K562 (cell line): Measurements from ENCODE around the gene MYL6B. TPM values are rescaled to one million over a fixed set of nuclear protein-coding genes. Genes with fewer than 3 reads are reported as not detected.

Source experiments
- CTCFL ChIP-seq: IDR thresholded peaks from 2 replicates; pipeline ENCODE4 v1.6.1; 2011; ENCODE audit warnings: borderline replicate concordance, low read depth, mild to moderate bottlenecking, moderate library complexity, low read length; ENCODE audit not compliant: insufficient read depth, poor library complexity, severe bottlenecking
- CUX1 ChIP-seq: fragments of 200-800 bp; sonication (Bioruptor generic); IDR thresholded peaks from 2 replicates; pipeline ENCODE4 v1.6.1; 2016; ENCODE audit warnings: missing genetic modification characterization, missing compliant biosample characterization
- LARP7 ChIP-seq: fragments of 450-650 bp; IDR thresholded peaks from 2 replicates; pipeline ENCODE4 v1.6.1; 2016
- MAZ ChIP-seq, 2 experiments: fragments of 450-650 bp in 1 of 2; sonication (generic) in 1 of 2; formaldehyde crosslinking; IDR thresholded peaks in 1 of 2; conservative IDR thresholded peaks in 1 of 2; 2 replicates each; pipeline versions ENCODE4 v1.4.0 to v1.5.0; 2020; ENCODE audit warnings: mild to moderate bottlenecking in 1 of 2, missing genetic modification reagents in 1 of 2
- MEIS2 ChIP-seq: fragments of 450-650 bp; IDR thresholded peaks from 2 replicates; pipeline ENCODE4 v1.6.1; 2014; ENCODE audit warnings: mild to moderate bottlenecking; ENCODE audit not compliant: partially characterized antibody
- MITF ChIP-seq: IDR thresholded peaks from 2 replicates; pipeline ENCODE4 v1.6.1; 2014; ENCODE audit warnings: antibody characterized with exemption
- NR2F6 ChIP-seq: fragments of 450-650 bp; formaldehyde crosslinking; IDR thresholded peaks from 2 replicates; pipeline ENCODE4 v1.4.0; 2020; ENCODE audit warnings: mild to moderate bottlenecking
- PPARD ChIP-seq: fragments of 250-450 bp; sonication (Bioruptor Pico); IDR thresholded peaks from 2 replicates; pipeline ENCODE4 v1.8.0; 2022; ENCODE audit warnings: inconsistent platforms, mild to moderate bottlenecking, moderate library complexity
- RBM22 ChIP-seq: fragments of 200-400 bp; formaldehyde crosslinking; IDR thresholded peaks from 2 replicates; pipeline ENCODE4 v1.6.1; 2018; ENCODE audit warnings: low read length, low read depth; ENCODE audit not compliant: poor library complexity, severe bottlenecking
- SAFB ChIP-seq: fragments of 200-400 bp; formaldehyde crosslinking; IDR thresholded peaks from 2 replicates; pipeline ENCODE4 v1.6.1; 2017; ENCODE audit warnings: low read depth, low read length, borderline replicate concordance
- SOX6 ChIP-seq: fragments of 450-650 bp; IDR thresholded peaks from 2 replicates; pipeline ENCODE4 v1.6.1; 2014; ENCODE audit warnings: mild to moderate bottlenecking
- TAF1 ChIP-seq: IDR thresholded peaks from 2 replicates; pipeline ENCODE4 v1.6.1; 2011; ENCODE audit warnings: mild to moderate bottlenecking, low read length, moderate library complexity; ENCODE audit not compliant: insufficient read depth, control insufficient read depth, severe bottlenecking; ENCODE audit errors: extremely low read depth
- ZNF3 ChIP-seq: fragments of 250-450 bp; sonication (Bioruptor Pico); IDR thresholded peaks from 2 replicates; pipeline ENCODE4 v1.5.0; 2021; ENCODE audit warnings: mild to moderate bottlenecking, moderate library complexity
- ZNF717 ChIP-seq: fragments of 250-450 bp; sonication (Bioruptor Pico); IDR thresholded peaks from 2 replicates; pipeline ENCODE4 v1.5.0; 2021
- polyA plus RNA-seq, 8 experiments: library from polyadenylated mRNA; depleted of rRNA in 4 of 8; stranded (reverse) in 5 of 8; unstranded in 3 of 8; fragments of >200 nt; fragmentation: Nextera tagmentation in 2 of 8; fragmentation: Illumina TruSeq in 1 of 8; extraction: Ambion mirVana in 2 of 8; extraction: Trizol in 1 of 8; gene quantifications; 2 replicates each; pipeline versions ENCODE4 v1.2.1 to v1.2.3, GENCODE V29; 2011 to 2014; ENCODE audit warnings: inconsistent platforms in 1 of 8, missing spikeins in 1 of 8
- total RNA-seq, 7 experiments: library from RNA; depleted of rRNA in 6 of 7; stranded (reverse); fragments of >200 nt in 6 of 7; fragmentation: Illumina TruSeq in 2 of 7; extraction: Trizol in 2 of 7; gene quantifications; 2 replicates each; pipeline versions ENCODE4 v1.2.1 to v1.2.3, GENCODE V29; 2011 to 2021; ENCODE audit warnings: low replicate concordance in 1 of 7
- TF ChIP-seq, protein P1 (sequence below): fragments of 250-450 bp; sonication (Bioruptor Pico); IDR thresholded peaks from 2 replicates; pipeline ENCODE4 v1.9.0; 2021; ENCODE audit warnings: mild to moderate bottlenecking, inconsistent platforms

MYL6B gene
- total and polyA plus RNA-seq, 9 of the 15 experiments (the other 6 are each of a cell fraction or from before 2014, with no cell fraction given), result 42.8 to 77.3 (median 68.6) TPM

GRCh38 chr12:56158029-56158925 lies 5.9 kb downstream of the MYL6B start, which contains the start of gene MYL6 (continued):
- TF ChIP-seq CTCFL, result no peak
- TF ChIP-seq SOX6, result no peak
- TF ChIP-seq LARP7, result peak; percentile 93
- 0 out of 2 replicates have a peak, but pooled peaks have one; percentile 41 for TF ChIP-seq ZNF717 (CRISPR knock-in tag)
- peak; percentile 96 for TF ChIP-seq TAF1
- TF ChIP-seq MITF, result no peak
- TF ChIP-seq ZNF3 (CRISPR knock-in tag), result peak; percentile 55
- TF ChIP-seq, protein P1, sequence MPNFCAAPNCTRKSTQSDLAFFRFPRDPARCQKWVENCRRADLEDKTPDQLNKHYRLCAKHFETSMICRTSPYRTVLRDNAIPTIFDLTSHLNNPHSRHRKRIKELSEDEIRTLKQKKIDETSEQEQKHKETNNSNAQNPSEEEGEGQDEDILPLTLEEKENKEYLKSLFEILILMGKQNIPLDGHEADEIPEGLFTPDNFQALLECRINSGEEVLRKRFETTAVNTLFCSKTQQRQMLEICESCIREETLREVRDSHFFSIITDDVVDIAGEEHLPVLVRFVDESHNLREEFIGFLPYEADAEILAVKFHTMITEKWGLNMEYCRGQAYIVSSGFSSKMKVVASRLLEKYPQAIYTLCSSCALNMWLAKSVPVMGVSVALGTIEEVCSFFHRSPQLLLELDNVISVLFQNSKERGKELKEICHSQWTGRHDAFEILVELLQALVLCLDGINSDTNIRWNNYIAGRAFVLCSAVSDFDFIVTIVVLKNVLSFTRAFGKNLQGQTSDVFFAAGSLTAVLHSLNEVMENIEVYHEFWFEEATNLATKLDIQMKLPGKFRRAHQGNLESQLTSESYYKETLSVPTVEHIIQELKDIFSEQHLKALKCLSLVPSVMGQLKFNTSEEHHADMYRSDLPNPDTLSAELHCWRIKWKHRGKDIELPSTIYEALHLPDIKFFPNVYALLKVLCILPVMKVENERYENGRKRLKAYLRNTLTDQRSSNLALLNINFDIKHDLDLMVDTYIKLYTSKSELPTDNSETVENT (CRISPR knock-in tag), result peak; percentile 79
- TF ChIP-seq CUX1 (CRISPR knock-in tag), result no peak
- no peak for TF ChIP-seq SAFB
- TF ChIP-seq MAZ (CRISPR knock-in tag; conservative IDR thresholded peaks at IDR 0.05 in 1 of 2, IDR thresholded peaks at IDR 0.05 in 1 of 2), result peak; percentile 66 to 67
- no peak for TF ChIP-seq MEIS2
- TF ChIP-seq PPARD (CRISPR knock-in tag), result 0 out of 2 replicates have a peak, but pooled peaks have one; percentile 47
- TF ChIP-seq RBM22, result peak; percentile 36
- TF ChIP-seq NR2F6 (CRISPR knock-in tag), result 0 out of 2 replicates have a peak, but pooled peaks have one; percentile 75
